GM10266 (cell line): ENCODE measurements around the gene CISTR.
"Not testable (repeated sequence)": the region's sequence is repeated elsewhere in the genome, so short reads cannot be mapped to it uniquely, and the experiment has no call there.

Experiments used
- DNase-seq: peaks from one replicate; pipeline ENCODE4 v3.0.0; 2012; ENCODE audit errors: extremely low spot score
- TF ChIP-seq, protein P1 (sequence below): IDR thresholded peaks from 2 replicates; pipeline ENCODE4 v1.5.1; 2012; ENCODE audit warnings: mild to moderate bottlenecking, low read depth; ENCODE audit not compliant: control insufficient read depth, insufficient read depth; ENCODE audit errors: missing control alignments

CISTR gene

DNA sequence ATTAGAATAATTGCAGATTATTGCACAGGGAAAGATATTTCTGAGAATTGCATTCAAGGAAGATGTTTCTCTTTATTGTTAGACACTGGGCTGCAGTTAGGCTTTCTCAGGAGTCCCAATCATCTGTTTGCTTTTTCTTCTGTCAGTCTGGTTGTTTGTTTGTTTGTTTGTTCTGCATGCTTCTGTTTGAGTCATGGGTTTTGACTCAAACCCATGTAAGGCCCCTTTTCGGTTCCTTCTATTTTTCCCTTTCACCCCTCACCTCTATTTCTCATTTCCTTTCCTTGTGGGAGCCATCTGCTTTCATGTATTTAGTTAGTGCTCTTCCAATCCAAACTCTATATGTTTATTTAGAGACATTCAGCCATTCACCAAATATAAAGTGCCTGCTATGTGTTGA is 25.1 kb upstream of the CISTR start:
- no peak for DNase-seq
- TF ChIP-seq, protein P1, sequence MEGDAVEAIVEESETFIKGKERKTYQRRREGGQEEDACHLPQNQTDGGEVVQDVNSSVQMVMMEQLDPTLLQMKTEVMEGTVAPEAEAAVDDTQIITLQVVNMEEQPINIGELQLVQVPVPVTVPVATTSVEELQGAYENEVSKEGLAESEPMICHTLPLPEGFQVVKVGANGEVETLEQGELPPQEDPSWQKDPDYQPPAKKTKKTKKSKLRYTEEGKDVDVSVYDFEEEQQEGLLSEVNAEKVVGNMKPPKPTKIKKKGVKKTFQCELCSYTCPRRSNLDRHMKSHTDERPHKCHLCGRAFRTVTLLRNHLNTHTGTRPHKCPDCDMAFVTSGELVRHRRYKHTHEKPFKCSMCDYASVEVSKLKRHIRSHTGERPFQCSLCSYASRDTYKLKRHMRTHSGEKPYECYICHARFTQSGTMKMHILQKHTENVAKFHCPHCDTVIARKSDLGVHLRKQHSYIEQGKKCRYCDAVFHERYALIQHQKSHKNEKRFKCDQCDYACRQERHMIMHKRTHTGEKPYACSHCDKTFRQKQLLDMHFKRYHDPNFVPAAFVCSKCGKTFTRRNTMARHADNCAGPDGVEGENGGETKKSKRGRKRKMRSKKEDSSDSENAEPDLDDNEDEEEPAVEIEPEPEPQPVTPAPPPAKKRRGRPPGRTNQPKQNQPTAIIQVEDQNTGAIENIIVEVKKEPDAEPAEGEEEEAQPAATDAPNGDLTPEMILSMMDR = no peak

DNA sequence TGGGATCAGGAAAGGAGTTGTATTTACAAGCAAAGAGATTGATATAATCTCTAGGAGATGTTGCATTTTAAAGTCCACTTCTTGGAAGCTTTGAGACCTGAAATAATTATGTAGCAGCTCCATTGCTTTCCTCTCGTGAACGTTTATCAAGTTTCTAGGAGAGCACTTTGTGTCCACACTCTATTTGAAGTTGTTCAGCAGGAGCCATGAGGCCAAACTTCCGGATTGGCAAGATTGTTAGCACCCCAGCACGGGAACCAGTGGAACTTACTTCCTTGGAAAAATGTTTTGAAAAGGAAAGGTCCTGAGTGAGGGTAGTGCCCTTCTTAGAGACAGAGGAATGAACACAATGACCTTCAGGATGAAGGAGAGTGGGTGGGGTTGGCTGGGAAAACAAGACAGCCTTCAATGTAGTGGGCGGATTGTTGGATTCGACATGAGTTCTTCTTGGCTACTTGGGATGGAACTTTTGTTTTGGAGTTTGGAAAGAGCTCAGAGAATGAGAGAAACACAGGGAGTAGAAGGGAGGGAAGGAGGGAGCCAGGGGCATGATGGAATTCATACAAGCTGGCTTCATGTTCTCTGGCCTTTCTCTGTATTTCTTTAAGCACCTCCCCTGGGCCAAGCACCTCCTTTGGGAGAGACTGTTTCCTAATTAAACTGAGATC is 23.8 kb upstream of the CISTR start:
- DNase-seq = no peak
- TF ChIP-seq, protein P1 = no peak

- no peak for DNase-seq
- TF ChIP-seq, protein P1 = no peak
Measured at GRCh38 chr12:53770281-53770680, 18.5 kb upstream of the CISTR start.

DNA sequence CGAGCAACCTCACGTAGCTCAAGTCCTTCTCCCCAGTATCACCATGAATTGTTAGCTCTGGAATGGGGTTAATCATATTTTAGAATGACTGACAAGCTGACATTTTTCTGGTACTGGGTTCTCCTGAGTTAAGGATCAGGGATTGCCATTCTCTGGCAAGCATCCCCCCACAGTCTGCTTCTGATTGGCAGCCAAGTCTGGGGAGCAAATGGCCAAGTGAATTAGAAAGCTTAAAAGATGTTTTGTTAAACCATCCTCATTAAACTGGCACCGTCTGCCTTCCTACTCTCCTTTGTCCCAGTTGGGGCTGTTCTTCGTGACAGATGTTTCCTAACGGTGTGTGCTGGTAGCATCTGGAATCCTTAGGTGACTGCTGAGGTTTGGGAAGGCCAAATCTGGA is 17.2 kb upstream of the CISTR start:
- DNase-seq = no peak

GRCh38 chr12:53766881-53767280 is 15.1 kb upstream of the CISTR start:
- TF ChIP-seq, protein P1 = no peak
- no peak for DNase-seq

More for the DNA sequence above, 17.2 kb upstream of the CISTR start:
- TF ChIP-seq, protein P1 = no peak

DNA sequence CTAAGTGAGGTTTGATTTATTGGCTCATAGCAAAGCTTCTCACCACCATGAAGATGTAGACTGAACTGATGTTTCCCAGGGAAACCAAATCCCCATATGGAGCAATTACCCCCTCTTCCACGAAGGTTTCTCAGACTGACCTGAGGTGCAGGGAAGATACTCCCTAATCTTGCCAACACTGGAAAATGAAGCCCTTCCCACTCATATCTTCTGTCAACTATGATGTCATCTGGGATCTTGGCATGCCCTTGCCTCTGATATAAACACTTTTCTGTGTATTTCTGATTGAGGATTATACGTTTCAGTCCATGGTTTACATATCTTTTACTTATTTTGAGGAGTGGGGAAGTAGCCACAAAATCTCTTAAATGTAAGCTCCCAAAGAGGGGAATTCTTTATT is 14.1 kb upstream of the CISTR start:
- TF ChIP-seq, protein P1 = no peak

GRCh38 chr12:53764615-53765014 is 12.8 kb upstream of the CISTR start:
- no peak for DNase-seq
- TF ChIP-seq, protein P1 = no peak

More for the DNA sequence above, 14.1 kb upstream of the CISTR start:
- no peak for DNase-seq

GRCh38 chr12:53762793-53763192 is 11.0 kb upstream of the CISTR start:
- DNase-seq = not testable (repeated sequence)
